GM04503 (cell line): ENCODE results near the gene PPP1R12B.
"Not testable (repeated sequence)": the region's sequence is repeated elsewhere in the genome, so short reads cannot be mapped to it uniquely, and the experiment has no call there.

Source experiments
- DNase-seq: peaks from one replicate; pipeline ENCODE4 v3.0.0-alpha.2; 2012; ENCODE audit warnings: low read depth

The PPP1R12B gene

GRCh38 chr1:202452508-202452907 is 104.0 kb downstream of the PPP1R12B start:
- no peak for DNase-seq

GRCh38 chr1:202456372-202457169 is 108.1 kb downstream of the PPP1R12B start:
- peak; percentile 11 for DNase-seq

- DNase-seq: not testable (repeated sequence)
These were observed 110.2 kb downstream of the PPP1R12B start for GRCh38 chr1:202458651-202459050.

- DNase-seq: not testable (repeated sequence)
These were observed 111.1 kb downstream of the PPP1R12B start for GRCh38 chr1:202459470-202460142.

- peak; percentile 12 for DNase-seq
These were observed 111.6 kb downstream of the PPP1R12B start for GRCh38 chr1:202460143-202460495.

GRCh38 chr1:202462342-202463076 is 114.0 kb downstream of the PPP1R12B start:
- DNase-seq: no peak

- DNase-seq: not testable (repeated sequence)
These were observed 115.7 kb downstream of the PPP1R12B start for GRCh38 chr1:202464153-202464742.

GRCh38 chr1:202465644-202466270 is 117.3 kb downstream of the PPP1R12B start:
- DNase-seq: not testable (repeated sequence)

GRCh38 chr1:202466339-202466738 is 117.8 kb downstream of the PPP1R12B start:
- DNase-seq: not testable (repeated sequence)

- DNase-seq: not testable (repeated sequence)
These were observed 118.9 kb downstream of the PPP1R12B start for GRCh38 chr1:202467381-202467780.

GRCh38 chr1:202468695-202469094 is 120.2 kb downstream of the PPP1R12B start:
- not testable (repeated sequence) for DNase-seq

- DNase-seq: not testable (repeated sequence)
These were observed 120.6 kb downstream of the PPP1R12B start for GRCh38 chr1:202469123-202469522.

- DNase-seq: no peak
These were observed 122.7 kb downstream of the PPP1R12B start for GRCh38 chr1:202471246-202471645.

- DNase-seq: not testable (repeated sequence)
These were observed 124.0 kb downstream of the PPP1R12B start for GRCh38 chr1:202472347-202473124.

GRCh38 chr1:202473266-202474045 is 125.0 kb downstream of the PPP1R12B start:
- DNase-seq: not testable (repeated sequence)

- DNase-seq: not testable (repeated sequence)
These were observed 131.2 kb downstream of the PPP1R12B start for GRCh38 chr1:202479661-202480060.

- DNase-seq: not testable (repeated sequence)
These were observed 132.1 kb downstream of the PPP1R12B start for GRCh38 chr1:202480640-202481039.

- not testable (repeated sequence) for DNase-seq
These were observed 134.9 kb downstream of the PPP1R12B start for GRCh38 chr1:202483362-202483761.

- DNase-seq: not testable (repeated sequence)
These were observed 135.5 kb downstream of the PPP1R12B start for GRCh38 chr1:202484032-202484431.

GRCh38 chr1:202484820-202485219 is 136.3 kb downstream of the PPP1R12B start:
- DNase-seq: not testable (repeated sequence)
